ENCODE measurements around the gene TULP4. TPM values are rescaled to one million over a fixed set of nuclear protein-coding genes. Genes with fewer than 3 reads are reported as not detected.
"Not testable (repeated sequence)": the region's sequence is repeated elsewhere in the genome, so short reads cannot be mapped to it uniquely, and the experiment has no call there.

The TULP4 gene
- total RNA-seq, 1 donor from 2014 or later: 134 TPM

DNA sequence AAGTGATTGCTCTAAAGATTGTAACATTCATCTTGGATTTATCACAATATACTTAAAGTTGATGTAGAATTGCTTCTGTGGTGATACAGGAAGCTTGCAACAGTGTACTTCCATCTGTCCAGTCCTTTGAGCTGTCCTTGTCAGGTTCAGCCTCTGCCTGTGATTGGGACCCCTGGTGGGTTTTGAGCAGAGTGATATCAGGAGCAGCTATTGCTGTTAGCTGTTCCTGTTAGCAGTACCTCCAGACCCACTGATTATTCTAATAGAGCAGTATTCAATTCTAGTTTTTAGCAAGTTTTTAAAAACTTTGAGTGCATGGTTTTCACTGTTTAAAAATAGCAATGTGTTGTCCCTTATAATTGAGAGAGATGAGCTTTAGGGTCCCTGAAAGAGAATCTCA lies 48.8 kb downstream of the TULP4 start:
- no peak for DNase-seq

DNA sequence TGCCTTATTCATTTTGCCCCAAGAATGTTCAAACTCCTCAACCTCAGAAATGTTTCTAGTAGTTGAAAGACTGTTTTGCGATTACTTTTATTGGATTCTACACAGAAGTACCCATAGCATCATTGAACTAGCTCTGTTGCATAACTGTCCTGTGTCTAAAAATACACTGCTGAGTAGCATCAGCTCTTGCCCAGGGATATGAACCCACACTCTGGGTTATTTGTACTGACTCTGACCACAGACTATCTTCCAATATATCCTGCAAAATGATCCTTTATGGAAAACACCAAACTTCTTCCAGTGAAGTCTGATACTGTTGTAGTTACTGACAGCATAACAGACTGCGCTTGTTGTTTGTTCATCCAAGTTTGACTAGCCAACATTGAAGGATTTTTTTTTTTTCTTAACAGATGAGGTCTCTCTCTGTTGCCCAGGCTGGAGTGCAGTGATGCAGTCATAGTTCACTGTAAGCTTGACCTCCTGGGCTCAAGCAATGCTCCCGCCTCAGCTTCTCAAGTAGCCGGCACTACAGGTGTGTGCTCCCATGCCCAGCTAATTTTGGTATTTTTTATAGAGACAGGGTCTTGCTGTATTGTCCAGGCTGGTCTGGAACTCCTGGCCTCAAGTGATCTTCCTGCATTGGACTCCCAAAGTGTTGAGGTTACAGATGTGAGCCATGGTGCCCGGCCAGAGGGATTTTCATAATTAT lies 49.9 kb downstream of the TULP4 start:
- no peak for DNase-seq

GRCh38 chr6:158366363-158366762 lies 54.1 kb downstream of the TULP4 start:
- no peak for DNase-seq

GRCh38 chr6:158367816-158368215 lies 55.6 kb downstream of the TULP4 start:
- DNase-seq: no peak

- no peak for DNase-seq
Observed at GRCh38 chr6:158369241-158369640, 57.0 kb downstream of the TULP4 start.

GRCh38 chr6:158370805-158371204 lies 58.5 kb downstream of the TULP4 start:
- DNase-seq: no peak

DNA sequence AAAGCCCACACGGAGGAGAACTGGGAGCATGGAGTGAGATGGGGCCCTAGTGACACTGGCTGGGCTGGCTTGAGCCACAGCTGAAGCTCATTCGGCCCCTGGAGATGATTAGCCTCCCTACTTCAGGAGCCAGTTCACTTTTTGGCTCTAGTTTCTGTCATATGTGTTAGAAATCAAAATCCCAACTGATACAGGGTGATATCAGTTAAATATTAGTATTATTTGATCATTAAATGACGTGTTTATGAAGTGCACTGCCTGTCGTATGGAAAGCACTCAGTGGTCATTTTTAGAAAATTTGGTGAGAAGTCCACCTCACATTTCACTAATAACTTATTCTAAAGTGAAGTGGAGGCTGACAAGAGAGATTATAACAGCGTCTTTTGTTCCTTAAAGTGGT lies 59.0 kb downstream of the TULP4 start:
- DNase-seq: no peak

DNA sequence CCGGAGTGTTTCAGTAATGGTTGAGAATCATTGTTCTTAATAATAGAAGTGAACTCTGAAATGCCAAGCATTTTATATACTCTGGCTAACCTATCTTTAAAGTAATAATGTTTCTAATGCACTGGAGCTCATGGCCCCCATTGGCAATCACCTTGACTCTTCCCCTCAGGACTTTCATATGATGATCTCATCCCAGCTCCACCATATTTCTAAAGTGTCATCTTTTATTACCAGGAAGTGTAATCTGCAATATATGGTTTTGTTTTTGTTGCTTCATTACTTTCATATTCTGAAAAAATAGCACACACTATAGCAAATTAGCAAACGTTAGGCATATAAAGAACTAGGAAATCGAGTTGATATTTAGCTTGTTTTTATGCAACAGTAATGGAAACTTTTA lies 60.3 kb downstream of the TULP4 start:
- no peak for DNase-seq

DNA sequence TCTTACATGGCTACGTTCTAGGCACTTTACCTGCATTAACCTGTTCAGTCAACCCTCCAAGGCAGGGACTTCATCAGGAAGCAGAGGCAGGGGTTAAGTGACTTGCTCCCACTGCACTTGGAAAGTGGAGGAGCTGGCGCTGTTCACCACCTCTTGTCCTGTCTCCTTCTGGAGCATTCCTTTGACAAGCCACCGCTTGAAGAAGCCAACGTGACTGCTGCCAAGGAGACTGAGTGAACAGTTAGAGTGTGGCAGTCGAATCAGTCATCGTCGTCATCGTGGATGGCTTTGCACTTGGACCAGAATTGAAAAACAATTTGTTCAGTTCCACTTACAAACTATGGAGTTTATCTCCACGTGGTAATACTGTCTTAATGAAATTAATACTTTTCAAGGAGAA lies 60.9 kb downstream of the TULP4 start:
- DNase-seq: no peak

- DNase-seq: no peak
Observed at GRCh38 chr6:158374020-158374419, 61.8 kb downstream of the TULP4 start.

- no peak for DNase-seq
Observed at GRCh38 chr6:158376631-158377081, 64.4 kb downstream of the TULP4 start.

- DNase-seq: no peak
Observed at GRCh38 chr6:158377860-158378259, 65.6 kb downstream of the TULP4 start.

DNA sequence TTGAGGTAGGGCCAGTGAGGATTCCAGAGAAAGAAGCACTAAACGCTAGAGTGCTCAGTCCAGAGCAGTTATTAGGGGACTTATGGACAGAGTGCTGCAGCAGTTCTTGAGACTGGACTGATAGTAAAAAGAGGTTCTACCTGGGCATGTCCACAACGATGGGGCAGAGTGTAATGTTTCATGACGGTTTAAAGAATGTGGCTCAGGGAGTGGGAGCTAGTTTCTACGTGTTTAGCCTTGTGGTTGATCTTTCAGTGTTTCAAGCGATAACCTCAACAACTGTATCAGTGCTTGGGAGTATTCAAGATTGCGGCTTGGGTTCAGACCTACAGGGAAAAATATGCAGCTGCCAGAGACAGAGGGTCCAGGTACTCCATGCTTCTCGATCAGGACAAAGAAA lies 67.1 kb downstream of the TULP4 start:
- DNase-seq: no peak

DNA sequence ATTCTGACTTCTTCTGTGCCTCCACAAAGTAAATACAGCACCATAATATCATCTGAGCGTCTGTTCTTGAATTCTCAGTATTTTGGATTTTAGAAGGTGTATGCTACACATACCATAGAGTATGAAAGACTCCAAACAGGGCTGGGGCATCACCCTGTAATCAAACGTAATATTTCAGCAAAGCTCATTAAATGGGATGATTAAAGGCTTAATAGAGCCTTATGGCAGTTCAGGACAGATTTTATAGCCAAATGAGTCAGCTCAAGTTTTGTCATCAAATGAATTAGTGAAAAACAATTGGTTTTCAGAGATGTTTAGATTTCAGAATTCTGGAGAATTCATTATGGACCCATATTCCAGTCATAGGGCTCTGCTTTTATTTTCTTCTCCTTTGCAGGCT lies 68.9 kb downstream of the TULP4 start:
- no peak for DNase-seq

DNA sequence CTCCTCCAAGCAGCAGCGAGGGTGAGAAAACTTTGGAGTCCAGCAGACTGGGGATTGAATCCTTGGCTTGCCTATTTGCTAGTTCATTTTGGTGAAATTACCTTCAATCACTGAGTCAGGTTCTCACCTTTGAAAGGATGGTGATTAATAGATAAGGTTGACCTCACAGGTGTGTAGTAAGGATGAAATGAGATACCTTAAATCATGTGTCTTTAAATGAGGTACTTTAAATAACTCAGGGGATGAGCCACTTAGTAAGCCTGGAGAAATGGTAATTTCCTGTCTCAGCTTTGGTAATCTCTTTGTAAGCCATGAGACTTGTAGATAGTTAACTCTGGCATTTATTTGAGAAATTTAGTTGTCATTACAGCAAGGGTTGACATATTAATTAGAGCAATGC lies 70.2 kb downstream of the TULP4 start:
- no peak for DNase-seq

DNA sequence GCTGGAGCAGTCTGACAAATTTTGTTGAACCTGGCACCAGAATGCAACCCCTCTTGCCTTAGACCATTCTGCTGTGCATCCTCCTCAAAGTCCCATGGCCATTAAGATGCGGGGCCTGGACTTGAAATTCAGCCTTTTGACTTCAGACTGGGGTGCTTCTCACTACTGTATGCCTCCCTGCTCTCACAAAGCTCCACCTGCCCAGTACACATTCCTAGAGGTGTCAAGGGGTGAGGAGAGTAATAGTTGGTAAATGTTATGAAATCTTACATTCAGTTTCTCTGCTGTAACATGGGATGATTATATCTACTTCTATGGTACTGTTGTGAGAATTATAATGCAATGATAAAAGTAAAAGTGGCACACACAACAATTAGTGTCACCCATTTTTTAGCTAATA lies 70.8 kb downstream of the TULP4 start:
- DNase-seq: no peak

DNA sequence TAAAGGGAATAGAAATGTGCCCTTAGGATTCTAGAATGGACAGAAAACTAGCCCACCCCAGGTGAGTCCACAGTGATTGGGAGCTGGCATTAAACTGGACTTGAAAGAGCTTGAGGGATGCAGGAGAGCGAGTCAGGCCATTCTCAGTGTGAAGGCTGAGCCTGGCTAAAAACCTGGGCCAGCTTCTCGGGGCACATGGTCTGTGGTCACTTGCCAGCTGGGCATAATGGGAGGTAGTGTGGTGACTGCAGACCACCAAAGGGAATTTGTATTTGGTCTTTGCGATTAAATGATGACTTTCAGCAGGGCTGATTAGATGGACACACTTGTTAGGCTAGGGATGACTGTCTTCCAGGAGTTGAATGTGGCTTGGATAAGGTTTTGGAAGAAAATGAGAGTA lies 71.3 kb downstream of the TULP4 start:
- DNase-seq: no peak

DNA sequence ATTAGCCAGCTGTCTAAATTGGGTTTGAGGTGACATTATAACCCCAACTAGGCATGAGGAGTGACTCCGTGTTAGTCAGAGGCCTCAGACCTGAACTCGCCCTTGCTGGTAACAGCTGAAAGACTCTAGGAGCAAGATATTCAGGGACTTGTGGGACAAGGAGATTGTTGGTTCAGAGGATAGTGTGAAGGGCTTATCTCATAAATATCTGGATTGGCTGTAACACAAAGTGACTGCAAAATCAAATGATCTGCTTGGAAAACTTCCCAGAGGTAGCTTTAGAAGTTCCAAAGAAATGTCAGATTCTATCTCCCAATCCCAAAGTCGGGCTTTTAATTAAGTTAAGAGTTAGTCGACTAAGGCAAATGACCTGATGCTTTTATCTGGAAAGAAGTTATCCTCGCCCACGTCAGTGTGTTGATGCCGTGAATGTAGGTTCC lies 72.4 kb downstream of the TULP4 start:
- no peak for DNase-seq

- DNase-seq: peak; percentile 50
Observed at GRCh38 chr6:158387036-158387435, 74.8 kb downstream of the TULP4 start.

GRCh38 chr6:158387578-158387977 lies 75.3 kb downstream of the TULP4 start:
- DNase-seq: no peak

DNA sequence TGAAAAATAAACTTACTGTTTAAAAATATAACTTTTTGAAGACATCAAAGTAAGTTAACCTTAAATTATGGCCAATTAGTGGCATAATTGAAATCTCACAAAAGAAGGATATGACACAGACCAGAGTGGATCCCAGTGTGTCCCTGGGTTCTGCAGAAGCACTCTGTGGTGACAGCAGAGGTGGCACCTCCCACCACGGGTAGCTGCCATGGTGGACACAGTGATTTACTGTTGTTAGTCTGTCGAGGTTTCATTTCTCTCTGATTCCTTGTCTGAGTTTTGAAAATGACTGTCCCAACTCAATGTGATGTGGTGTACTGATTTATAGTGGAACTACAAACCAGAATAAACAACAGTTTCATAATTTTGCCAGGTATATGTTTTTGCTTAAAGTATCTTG lies 76.5 kb downstream of the TULP4 start:
- no peak for DNase-seq

DNA sequence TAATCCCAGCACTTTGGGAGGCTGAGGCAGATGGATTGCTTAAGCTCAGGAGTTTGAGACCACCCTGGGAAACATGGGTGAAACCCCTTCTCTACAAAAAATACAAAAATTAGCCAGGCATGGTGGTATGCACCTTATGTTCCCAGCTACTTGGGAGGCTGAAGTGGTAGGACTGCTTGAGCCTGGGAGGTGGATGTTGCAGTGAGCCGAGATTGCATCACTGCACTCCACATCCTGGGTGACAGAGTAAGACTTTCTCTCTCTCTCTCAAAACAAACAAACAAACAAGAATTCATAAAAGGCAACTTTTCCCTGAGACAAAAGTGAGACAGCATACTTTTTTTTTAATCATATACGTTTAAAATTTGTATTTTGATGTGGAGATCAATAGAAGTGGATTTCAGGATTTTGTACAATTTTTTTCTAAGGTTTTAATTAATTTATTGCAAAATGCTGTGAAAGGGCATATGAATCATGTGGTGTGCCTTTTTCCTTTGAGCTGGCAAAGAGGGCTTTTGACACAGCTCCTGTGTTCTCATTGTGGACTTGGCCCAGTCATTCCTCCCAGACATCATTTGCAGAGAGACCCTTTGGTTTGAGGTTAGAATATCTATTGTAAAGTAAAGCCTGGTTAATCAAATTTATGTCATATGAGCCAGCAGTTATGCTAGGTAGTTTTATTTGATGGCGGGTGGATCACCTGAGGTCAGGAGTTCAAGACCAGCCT lies 77.1 kb downstream of the TULP4 start:
- DNase-seq: no peak

- no peak for DNase-seq
Observed at GRCh38 chr6:158391276-158391675, 79.0 kb downstream of the TULP4 start.

GRCh38 chr6:158391977-158392376 lies 79.7 kb downstream of the TULP4 start:
- not testable (repeated sequence) for DNase-seq

All from dermis blood vessel endothelial cell (primary cell).